ENCODE data around the gene MCEMP1.

Gene MCEMP1

GRCh38 chr19:7729211-7729610 is 52.3 kb downstream of the MCEMP1 start:
- DNase-seq (ENCODE audit: low read depth): no peak

Data from non-pigmented ciliary epithelial cell (primary cell).